Gastroesophageal sphincter (tissue), 3 donors: ENCODE results near the gene CFAP210.

Experiments
- EP300 ChIP-seq: sonication (generic); formaldehyde crosslinking; IDR thresholded peaks from one replicate; pipeline ENCODE4 v1.6.1; 2017; ENCODE audit warnings: antibody characterized with exemption, mild to moderate bottlenecking
- TF ChIP-seq, protein P1 (sequence below), 4 experiments: fragments of 200-600 bp in 2 of 4; fragments of 450-650 bp in 2 of 4; sonication (generic) in 1 of 4; IDR thresholded peaks; one replicate each; pipeline ENCODE4 v1.5.1; 2017 to 2019; ENCODE audit warnings: antibody characterized with exemption in 4 of 4, mild to moderate bottlenecking in 2 of 4, moderate library complexity in 2 of 4

DNA sequence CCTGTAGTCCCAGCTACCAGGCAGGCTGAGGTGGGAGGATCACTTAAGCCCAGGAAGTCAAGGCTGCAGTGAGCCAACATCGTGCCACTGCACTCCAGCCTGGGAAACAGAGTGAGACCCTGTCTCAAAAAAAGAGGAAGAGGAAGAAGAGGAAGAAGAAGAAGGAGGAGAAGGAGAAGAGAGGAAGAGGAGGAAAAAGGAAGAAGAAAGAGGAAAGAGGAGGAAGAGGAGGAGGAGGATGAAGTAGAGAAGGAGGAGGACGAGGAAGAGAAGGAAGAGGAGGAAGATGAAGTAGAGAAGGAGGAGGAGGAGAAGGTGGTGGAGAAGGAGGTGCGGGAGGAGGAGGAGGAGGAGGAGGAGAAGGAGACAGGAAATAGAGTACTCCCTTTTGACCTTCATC is 38.0 kb downstream of the CFAP210 start:
- TF ChIP-seq EP300 = no peak
- TF ChIP-seq, protein P1, sequence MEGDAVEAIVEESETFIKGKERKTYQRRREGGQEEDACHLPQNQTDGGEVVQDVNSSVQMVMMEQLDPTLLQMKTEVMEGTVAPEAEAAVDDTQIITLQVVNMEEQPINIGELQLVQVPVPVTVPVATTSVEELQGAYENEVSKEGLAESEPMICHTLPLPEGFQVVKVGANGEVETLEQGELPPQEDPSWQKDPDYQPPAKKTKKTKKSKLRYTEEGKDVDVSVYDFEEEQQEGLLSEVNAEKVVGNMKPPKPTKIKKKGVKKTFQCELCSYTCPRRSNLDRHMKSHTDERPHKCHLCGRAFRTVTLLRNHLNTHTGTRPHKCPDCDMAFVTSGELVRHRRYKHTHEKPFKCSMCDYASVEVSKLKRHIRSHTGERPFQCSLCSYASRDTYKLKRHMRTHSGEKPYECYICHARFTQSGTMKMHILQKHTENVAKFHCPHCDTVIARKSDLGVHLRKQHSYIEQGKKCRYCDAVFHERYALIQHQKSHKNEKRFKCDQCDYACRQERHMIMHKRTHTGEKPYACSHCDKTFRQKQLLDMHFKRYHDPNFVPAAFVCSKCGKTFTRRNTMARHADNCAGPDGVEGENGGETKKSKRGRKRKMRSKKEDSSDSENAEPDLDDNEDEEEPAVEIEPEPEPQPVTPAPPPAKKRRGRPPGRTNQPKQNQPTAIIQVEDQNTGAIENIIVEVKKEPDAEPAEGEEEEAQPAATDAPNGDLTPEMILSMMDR (IDR thresholded peaks at IDR 0.05) = no peak
